NCI-H69 (cell line): ENCODE results near the gene USP30.

Source experiments
- DNase-seq: peaks from one replicate; lab custom pipeline; 2025; lab: John Stamatoyannopoulos, UW

Gene USP30

GRCh38 chr12:109127533-109128242 is 75.3 kb downstream of the USP30 start:
- DNase-seq, result no peak

GRCh38 chr12:109130297-109131153 is 78.1 kb downstream of the USP30 start:
- no peak for DNase-seq

GRCh38 chr12:109131154-109132050 is 79.0 kb downstream of the USP30 start:
- DNase-seq, result peak; percentile 34

- DNase-seq, result peak; percentile 8
These were observed 82.0 kb downstream of the USP30 start for GRCh38 chr12:109134186-109134917.

- DNase-seq, result no peak
These were observed 84.7 kb downstream of the USP30 start for GRCh38 chr12:109137055-109137454.
